CD4-positive, alpha-beta T cell treated with Interleukin-17A for 4 hours (primary cell): ENCODE measurements around the gene TMC5.
A peak's percentile ranks its signal among the peaks of the same experiment; 100 is the strongest.

Source experiments
- DNase-seq: peaks from one replicate; pipeline ENCODE4 v3.0.0-alpha.2; 2020; ENCODE audit warnings: mixed read lengths

Gene TMC5

DNA sequence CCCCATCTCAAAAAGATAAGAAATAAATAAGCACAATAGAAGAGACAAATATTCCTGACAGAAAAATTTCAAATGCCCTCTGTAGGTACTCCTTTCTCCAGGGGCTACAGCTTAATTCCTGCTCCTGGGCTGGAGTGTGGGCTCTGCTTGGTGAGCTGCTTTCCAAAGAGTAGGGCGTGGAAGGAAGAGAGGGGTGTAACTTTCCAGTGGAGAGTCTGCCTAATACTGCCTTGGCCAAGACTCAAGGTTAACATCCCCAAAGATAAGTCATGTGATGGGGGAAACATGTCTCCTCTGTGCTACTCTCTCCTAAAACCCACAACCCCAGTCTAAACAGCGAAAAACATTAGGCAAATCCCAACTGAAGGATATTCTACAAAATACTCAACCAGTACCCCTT is 42.7 kb downstream of the TMC5 start:
- no peak for DNase-seq

DNA sequence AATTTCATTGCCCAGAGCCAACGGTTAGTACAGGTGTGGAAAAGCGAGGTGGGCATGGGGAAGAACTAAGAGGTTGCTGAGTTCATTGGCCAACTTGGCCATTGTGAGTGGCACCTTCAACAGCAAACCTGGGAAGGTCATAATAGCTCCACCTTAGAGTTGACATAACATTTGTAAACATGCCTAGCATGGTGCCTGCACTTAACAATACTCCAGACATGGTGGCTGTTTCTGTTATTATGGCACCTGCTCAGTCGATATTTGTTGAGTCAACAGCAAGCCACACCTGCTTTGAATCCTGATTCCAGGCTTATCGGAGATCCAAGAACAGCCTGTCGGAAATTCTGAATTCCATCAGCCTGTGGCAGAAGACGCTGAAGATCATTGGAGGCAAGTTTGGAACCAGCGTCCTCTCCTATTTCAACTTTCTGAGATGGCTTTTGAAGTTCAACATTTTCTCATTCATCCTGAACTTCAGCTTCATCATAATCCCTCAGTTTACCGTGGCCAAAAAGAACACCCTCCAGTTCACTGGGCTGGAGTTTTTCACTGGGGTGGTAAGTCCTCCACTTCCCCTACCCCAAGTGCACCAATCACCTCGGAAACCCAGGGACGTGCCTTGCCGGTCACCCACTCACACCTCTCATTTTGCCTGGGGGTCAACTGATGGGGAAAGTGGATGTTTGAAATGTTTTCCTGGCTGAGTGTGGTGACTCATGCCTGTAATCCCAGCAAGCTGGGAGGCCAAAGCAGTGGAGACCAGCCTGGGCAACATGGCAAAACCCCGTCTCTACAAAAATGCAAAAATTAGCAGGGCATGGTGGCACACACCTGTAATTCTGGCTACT is 46.0 kb downstream of the TMC5 start:
- no peak for DNase-seq

GRCh38 chr16:19468300-19468699 is 50.6 kb downstream of the TMC5 start:
- DNase-seq: no peak

GRCh38 chr16:19472482-19472881 is 54.8 kb downstream of the TMC5 start:
- DNase-seq: no peak

- DNase-seq: no peak
Measured at GRCh38 chr16:19474617-19475016, 56.9 kb downstream of the TMC5 start.

- DNase-seq: no peak
Measured at GRCh38 chr16:19478505-19478904, 60.8 kb downstream of the TMC5 start.

DNA sequence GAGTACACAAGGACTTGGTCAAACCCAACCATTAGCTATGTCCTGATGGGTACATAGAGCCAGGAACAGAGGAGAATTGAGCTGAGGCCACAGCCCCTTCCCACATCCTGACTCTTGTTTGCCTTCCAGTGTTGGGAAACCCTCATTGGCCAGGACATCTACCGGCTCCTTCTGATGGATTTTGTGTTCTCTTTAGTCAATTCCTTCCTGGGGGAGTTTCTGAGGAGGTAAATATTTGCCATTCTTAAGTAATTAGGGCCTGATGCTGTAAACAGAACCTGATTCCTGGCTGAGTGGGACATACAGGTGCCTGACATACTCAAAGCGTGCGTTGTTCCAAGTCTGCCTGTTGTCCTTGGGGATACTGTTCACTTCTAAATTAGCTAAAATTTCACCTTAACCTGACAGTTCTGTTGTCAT is 61.6 kb downstream of the TMC5 start:
- no peak for DNase-seq

GRCh38 chr16:19481296-19481695 is 63.6 kb downstream of the TMC5 start:
- DNase-seq: no peak

- DNase-seq: no peak
Measured at GRCh38 chr16:19481769-19482168, 64.1 kb downstream of the TMC5 start.

DNA sequence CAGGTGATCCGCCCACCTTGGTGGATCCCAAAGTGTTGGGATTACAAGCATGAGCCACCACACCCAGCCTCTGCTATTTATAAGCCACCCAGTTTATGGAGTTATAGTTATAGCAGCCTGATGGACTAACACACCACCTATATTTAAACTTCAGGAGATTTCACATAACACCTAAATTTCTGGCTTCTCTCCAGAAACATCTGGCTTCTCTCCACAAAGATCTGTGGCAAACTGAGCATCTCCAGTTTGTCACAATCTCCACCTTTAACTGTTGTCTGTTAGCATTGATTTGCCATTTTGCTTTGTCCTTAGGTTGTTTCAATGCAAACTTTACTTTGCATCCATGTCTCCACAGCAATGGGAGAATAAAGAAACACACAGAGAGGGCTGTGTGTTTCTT is 64.6 kb downstream of the TMC5 start:
- DNase-seq: no peak

DNA sequence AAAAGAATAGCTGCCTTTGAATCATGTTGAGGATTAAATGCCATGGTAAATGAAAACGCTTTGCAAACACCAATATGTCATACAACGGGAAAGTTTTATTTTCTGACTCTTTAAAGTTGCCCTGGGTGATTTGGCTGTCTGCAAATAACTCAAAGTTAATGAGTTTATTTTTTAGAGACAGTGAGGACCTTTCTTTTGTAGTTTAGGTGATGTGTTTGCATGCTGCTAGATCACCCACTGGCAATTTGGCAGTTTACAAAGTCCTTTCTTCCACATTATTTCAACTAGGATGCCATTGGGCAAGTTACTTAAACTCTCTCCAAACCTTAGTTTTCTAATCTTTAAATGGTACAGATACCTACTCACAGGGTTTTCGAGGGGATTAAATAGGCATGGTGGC is 66.4 kb downstream of the TMC5 start:
- DNase-seq: no peak

DNA sequence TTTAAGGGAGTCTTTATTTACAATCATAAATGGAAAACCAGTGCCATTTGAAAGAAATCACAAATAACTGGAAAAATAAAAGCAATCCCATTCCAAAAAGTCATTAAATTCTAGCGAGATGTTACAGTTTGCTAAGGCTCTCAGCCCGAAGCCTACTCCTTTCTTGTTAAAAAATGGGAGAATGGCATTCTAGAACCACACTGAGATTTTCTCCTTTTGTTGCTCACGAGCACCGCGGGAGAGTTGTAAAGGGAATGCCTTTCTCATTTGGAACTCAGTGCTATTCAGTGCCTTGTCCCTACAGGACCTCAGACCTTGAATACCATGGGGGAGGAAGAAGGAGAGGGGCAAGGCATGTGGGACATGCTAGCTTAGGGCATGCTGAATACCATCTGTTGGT is 67.9 kb downstream of the TMC5 start:
- DNase-seq: no peak

DNA sequence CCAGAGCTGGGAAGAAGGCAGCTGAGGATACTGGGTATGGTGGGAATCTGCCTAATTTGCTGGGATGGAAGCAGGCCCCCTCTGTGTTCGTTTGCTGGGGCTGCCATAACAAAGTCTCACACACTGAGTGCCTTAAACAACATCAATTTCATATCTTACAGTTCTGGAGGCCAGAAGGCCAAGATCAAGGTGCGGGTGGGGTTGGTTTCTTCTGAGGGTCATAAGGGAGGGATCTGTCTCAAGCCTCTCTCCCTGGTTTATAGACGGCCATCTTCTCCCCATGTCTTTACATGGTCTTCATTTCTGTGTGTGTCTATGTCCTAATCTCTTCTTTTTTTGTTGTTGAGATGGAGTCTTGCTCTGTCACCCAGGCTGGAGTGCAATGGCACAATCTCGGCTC is 68.4 kb downstream of the TMC5 start:
- DNase-seq: no peak

- DNase-seq: no peak
Measured at GRCh38 chr16:19486750-19487325, 69.2 kb downstream of the TMC5 start.

GRCh38 chr16:19488213-19488640 is 70.5 kb downstream of the TMC5 start:
- no peak for DNase-seq

- DNase-seq: no peak
Measured at GRCh38 chr16:19490619-19491018, 72.9 kb downstream of the TMC5 start.

GRCh38 chr16:19497176-19497575 is 79.5 kb downstream of the TMC5 start:
- no peak for DNase-seq

- DNase-seq: no peak
Measured at GRCh38 chr16:19499006-19499405, 81.3 kb downstream of the TMC5 start.

DNA sequence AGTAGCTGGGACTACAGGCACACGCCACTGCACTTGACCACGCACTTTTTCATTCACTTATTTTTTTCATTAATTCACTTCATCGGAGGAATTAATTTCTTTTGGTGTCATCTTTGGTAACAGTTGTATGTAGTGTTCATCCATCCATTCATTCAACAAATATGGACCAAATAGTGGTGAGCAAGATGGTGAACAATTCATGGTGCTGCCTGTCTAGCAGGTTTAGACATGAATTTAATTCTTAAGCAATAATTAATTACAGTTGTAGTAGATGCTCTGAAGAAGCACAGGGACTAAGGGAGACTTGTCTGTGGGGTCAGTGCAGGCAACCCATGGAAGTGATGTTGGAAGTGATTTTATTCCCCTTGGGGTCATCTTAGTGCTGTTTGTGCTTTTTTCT is 81.8 kb downstream of the TMC5 start:
- no peak for DNase-seq

GRCh38 chr16:19502395-19503131 is 84.9 kb downstream of the TMC5 start:
- peak; percentile 77 for DNase-seq

DNA sequence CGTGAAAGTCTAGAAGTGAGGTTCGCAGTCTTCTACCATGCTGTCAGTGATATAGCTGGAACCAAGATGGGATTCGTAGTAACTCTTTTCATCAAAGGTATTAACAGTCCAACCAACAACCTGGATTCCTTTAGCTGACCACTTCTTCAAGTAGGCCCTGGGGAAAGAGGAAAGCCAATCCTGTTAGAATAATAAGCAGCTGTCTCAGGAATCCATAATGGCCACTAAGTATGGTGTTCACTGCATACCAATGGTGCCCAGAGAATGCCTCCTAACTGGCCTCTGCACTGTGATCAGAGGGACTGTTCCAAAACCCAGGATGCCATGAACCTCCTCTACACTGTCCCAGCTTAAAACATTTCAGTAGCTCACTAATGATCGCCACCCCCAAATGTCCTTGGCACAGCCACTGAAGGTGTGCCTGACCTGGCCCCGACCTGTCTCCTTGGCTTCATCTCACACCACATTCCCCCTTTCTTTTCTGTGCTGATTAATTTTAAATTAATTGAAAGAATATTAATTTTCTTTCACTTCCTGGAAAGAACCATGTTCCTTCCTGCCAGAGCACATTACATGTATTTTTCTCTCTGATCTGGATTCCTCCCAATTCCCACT is 85.9 kb downstream of the TMC5 start:
- DNase-seq: no peak

GRCh38 chr16:19505600-19506303 is 88.1 kb downstream of the TMC5 start:
- DNase-seq: no peak

GRCh38 chr16:19506965-19507364 is 89.3 kb downstream of the TMC5 start:
- no peak for DNase-seq
